ENCODE measurements around the gene MVB12A.

DNA sequence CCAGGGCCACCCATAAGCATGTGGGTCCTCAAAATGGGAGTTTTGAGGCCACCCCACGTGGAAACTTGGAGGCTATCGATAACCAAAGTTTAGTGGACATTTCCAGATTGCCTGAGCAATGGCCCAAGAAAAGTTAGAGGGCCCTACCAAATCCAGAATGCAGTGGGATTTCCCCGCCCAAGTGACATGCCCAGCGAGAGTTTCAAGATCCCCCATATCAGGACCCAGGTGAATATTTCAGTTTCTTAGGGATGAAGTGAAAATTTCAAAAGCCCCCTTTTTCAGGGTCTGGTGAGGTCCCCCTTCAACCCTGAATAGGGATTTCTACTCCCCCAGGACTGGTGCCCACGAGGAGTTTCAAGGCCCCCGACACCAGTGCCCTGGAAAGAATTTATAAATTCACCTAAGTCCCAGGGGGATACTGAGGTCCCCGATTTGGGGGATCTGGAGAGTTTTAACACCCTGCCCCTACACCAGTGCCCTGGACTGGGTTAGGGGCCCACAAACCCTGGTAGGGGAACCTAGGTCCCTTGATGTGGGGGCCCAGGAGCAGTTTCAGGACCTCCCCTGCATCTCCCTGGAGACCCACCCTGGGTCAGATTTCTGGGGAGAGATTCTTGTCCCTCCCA is 15.1 kb upstream of the MVB12A start:
- TF ChIP-seq, protein P1, sequence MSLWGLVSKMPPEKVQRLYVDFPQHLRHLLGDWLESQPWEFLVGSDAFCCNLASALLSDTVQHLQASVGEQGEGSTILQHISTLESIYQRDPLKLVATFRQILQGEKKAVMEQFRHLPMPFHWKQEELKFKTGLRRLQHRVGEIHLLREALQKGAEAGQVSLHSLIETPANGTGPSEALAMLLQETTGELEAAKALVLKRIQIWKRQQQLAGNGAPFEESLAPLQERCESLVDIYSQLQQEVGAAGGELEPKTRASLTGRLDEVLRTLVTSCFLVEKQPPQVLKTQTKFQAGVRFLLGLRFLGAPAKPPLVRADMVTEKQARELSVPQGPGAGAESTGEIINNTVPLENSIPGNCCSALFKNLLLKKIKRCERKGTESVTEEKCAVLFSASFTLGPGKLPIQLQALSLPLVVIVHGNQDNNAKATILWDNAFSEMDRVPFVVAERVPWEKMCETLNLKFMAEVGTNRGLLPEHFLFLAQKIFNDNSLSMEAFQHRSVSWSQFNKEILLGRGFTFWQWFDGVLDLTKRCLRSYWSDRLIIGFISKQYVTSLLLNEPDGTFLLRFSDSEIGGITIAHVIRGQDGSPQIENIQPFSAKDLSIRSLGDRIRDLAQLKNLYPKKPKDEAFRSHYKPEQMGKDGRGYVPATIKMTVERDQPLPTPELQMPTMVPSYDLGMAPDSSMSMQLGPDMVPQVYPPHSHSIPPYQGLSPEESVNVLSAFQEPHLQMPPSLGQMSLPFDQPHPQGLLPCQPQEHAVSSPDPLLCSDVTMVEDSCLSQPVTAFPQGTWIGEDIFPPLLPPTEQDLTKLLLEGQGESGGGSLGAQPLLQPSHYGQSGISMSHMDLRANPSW (CRISPR knock-in tag; IDR thresholded peaks at IDR 0.05), result no peak
- TF ChIP-seq MCM2 (IDR thresholded peaks at IDR 0.05; ENCODE audit: low read depth) (no peak), EZH2 (IDR thresholded peaks at IDR 0.05; ENCODE audit: borderline replicate concordance, low read depth, low read length) (no peak), MYC (IDR thresholded peaks at IDR 0.05; ENCODE audit: low read depth, low read length) (no peak; the same call in 1 of the 2 replicates), MYC (CRISPR knock-in tag; IDR thresholded peaks at IDR 0.05; ENCODE audit: borderline replicate concordance, low read depth) (no peak), JUN (IDR thresholded peaks at IDR 0.05; ENCODE audit: borderline replicate concordance, low read depth, low read length) (no peak), JUN (CRISPR knock-in tag; IDR thresholded peaks at IDR 0.05; ENCODE audit: borderline replicate concordance) (no peak), HLTF (IDR thresholded peaks at IDR 0.05) (no peak), SRF (CRISPR knock-in tag; IDR thresholded peaks at IDR 0.05) (no peak), POLR2AphosphoS5 (IDR thresholded peaks at IDR 0.05; ENCODE audit: control insufficient read depth, insufficient read depth, low read depth, low read length) (no peak), SMC3 (conservative IDR thresholded peaks at IDR 0.05; ENCODE audit: insufficient read depth, low read depth, low read length) (no peak), ZKSCAN1 (IDR thresholded peaks at IDR 0.05; ENCODE audit: low read depth, low read length) (no peak), ZNF830 (CRISPR knock-in tag; IDR thresholded peaks at IDR 0.05) (no peak)
- TF ChIP-seq, protein P2, sequence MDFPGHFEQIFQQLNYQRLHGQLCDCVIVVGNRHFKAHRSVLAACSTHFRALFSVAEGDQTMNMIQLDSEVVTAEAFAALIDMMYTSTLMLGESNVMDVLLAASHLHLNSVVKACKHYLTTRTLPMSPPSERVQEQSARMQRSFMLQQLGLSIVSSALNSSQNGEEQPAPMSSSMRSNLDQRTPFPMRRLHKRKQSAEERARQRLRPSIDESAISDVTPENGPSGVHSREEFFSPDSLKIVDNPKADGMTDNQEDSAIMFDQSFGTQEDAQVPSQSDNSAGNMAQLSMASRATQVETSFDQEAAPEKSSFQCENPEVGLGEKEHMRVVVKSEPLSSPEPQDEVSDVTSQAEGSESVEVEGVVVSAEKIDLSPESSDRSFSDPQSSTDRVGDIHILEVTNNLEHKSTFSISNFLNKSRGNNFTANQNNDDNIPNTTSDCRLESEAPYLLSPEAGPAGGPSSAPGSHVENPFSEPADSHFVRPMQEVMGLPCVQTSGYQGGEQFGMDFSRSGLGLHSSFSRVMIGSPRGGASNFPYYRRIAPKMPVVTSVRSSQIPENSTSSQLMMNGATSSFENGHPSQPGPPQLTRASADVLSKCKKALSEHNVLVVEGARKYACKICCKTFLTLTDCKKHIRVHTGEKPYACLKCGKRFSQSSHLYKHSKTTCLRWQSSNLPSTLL (IDR thresholded peaks at IDR 0.05), result no peak
- TF ChIP-seq, protein P3, sequence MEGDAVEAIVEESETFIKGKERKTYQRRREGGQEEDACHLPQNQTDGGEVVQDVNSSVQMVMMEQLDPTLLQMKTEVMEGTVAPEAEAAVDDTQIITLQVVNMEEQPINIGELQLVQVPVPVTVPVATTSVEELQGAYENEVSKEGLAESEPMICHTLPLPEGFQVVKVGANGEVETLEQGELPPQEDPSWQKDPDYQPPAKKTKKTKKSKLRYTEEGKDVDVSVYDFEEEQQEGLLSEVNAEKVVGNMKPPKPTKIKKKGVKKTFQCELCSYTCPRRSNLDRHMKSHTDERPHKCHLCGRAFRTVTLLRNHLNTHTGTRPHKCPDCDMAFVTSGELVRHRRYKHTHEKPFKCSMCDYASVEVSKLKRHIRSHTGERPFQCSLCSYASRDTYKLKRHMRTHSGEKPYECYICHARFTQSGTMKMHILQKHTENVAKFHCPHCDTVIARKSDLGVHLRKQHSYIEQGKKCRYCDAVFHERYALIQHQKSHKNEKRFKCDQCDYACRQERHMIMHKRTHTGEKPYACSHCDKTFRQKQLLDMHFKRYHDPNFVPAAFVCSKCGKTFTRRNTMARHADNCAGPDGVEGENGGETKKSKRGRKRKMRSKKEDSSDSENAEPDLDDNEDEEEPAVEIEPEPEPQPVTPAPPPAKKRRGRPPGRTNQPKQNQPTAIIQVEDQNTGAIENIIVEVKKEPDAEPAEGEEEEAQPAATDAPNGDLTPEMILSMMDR (IDR thresholded peaks at IDR 0.05 in 2 of 3, conservative IDR thresholded peaks at IDR 0.05 in 1 of 3; ENCODE audit: insufficient read depth in 2 of 3, low read depth in 1 of 3, low read length in 3 of 3), result no peak
